SU-DHL-6 (cell line): Measurements from ENCODE around the gene EIF6.

Experiments
- EZH2phosphoT487 ChIP-seq: fragments of 200-600 bp; sonication (generic), shearing (Covaris generic); conservative IDR thresholded peaks from 2 replicates; pipeline ENCODE4 v1.6.1; 2018; ENCODE audit warnings: mild to moderate bottlenecking, antibody characterized with exemption, low read length, moderate library complexity, mixed read lengths
- TF ChIP-seq, protein P1 (sequence below): fragments of 200-600 bp; sonication (generic); IDR thresholded peaks from one replicate; pipeline ENCODE4 v1.5.1; 2017; ENCODE audit warnings: antibody characterized with exemption, mild to moderate bottlenecking, low read length, moderate library complexity; ENCODE audit not compliant: insufficient read depth, poor library complexity, severe bottlenecking

DNA sequence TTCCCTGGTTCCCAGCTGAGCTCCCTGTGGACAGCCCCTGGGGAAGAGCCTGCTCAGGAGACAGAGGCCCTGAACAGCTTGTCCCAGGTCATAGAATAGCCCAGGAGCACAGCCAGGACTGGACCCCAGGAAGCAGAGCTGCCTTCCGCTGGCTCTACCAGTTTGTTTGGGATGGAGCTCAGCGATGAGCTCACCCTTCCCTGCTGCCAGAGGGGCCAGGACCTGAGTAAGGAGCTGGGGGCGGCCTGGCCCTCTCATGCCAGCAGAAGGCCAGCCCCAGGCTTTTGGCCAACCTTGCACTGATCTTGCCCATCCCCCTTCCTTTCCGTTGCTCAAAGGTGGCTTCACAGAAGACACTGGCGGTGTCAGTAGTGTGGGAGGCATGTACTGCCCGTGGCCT lies 24.1 kb downstream of the EIF6 start:
- TF ChIP-seq, protein P1, sequence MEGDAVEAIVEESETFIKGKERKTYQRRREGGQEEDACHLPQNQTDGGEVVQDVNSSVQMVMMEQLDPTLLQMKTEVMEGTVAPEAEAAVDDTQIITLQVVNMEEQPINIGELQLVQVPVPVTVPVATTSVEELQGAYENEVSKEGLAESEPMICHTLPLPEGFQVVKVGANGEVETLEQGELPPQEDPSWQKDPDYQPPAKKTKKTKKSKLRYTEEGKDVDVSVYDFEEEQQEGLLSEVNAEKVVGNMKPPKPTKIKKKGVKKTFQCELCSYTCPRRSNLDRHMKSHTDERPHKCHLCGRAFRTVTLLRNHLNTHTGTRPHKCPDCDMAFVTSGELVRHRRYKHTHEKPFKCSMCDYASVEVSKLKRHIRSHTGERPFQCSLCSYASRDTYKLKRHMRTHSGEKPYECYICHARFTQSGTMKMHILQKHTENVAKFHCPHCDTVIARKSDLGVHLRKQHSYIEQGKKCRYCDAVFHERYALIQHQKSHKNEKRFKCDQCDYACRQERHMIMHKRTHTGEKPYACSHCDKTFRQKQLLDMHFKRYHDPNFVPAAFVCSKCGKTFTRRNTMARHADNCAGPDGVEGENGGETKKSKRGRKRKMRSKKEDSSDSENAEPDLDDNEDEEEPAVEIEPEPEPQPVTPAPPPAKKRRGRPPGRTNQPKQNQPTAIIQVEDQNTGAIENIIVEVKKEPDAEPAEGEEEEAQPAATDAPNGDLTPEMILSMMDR: no peak
- TF ChIP-seq EZH2phosphoT487: no peak
